ENCODE results near the gene PHEX.

Gene PHEX

GRCh38 chrX:22040184-22040583 is 8.1 kb downstream of the PHEX start:
- no peak for DNase-seq (ENCODE audit: low read depth in 2 of 2)

- no peak for DNase-seq (ENCODE audit: low read depth in 2 of 2)
Measured at GRCh38 chrX:22041907-22042530, 9.9 kb downstream of the PHEX start.

GRCh38 chrX:22043872-22044271 is 11.7 kb downstream of the PHEX start:
- no peak for DNase-seq (ENCODE audit: low read depth in 2 of 2)

GRCh38 chrX:22047468-22047867 is 15.3 kb downstream of the PHEX start:
- DNase-seq (ENCODE audit: low read depth in 2 of 2) = no peak

- DNase-seq (ENCODE audit: low read depth in 2 of 2) = no peak
Measured at GRCh38 chrX:22053481-22053880, 21.4 kb downstream of the PHEX start.

- no peak for DNase-seq (ENCODE audit: low read depth in 2 of 2)
Measured at GRCh38 chrX:22056235-22056634, 24.1 kb downstream of the PHEX start.

GRCh38 chrX:22057667-22058066 is 25.5 kb downstream of the PHEX start:
- DNase-seq (ENCODE audit: low read depth in 2 of 2) = no peak

- no peak for DNase-seq (ENCODE audit: low read depth in 2 of 2)
Measured at GRCh38 chrX:22059775-22060174, 27.6 kb downstream of the PHEX start.

GRCh38 chrX:22060415-22061280 is 28.5 kb downstream of the PHEX start:
- no peak for DNase-seq (ENCODE audit: low read depth in 2 of 2)

- DNase-seq (ENCODE audit: low read depth in 2 of 2) = peak in 1 of 2 donors; percentile 11
Measured at GRCh38 chrX:22063284-22063683, 31.2 kb downstream of the PHEX start.

- no peak for DNase-seq (ENCODE audit: low read depth in 2 of 2)
Measured at GRCh38 chrX:22069586-22069985, 37.5 kb downstream of the PHEX start.

GRCh38 chrX:22073928-22074327 is 41.8 kb downstream of the PHEX start:
- no peak for DNase-seq (ENCODE audit: low read depth in 2 of 2)

GRCh38 chrX:22078117-22078516 is 46.0 kb downstream of the PHEX start:
- DNase-seq (ENCODE audit: low read depth in 2 of 2) = no peak

- DNase-seq (ENCODE audit: low read depth in 2 of 2) = no peak
Measured at GRCh38 chrX:22081475-22082092, 49.5 kb downstream of the PHEX start.

GRCh38 chrX:22086003-22086402 is 53.9 kb downstream of the PHEX start:
- DNase-seq (ENCODE audit: low read depth in 2 of 2) = no peak

GRCh38 chrX:22087011-22087557 is 55.0 kb downstream of the PHEX start:
- DNase-seq (ENCODE audit: low read depth in 2 of 2) = no peak

- no peak for DNase-seq (ENCODE audit: low read depth in 2 of 2)
Measured at GRCh38 chrX:22088326-22088725, 56.2 kb downstream of the PHEX start.

- DNase-seq (ENCODE audit: low read depth in 2 of 2) = no peak
Measured at GRCh38 chrX:22090181-22090580, 58.1 kb downstream of the PHEX start.

GRCh38 chrX:22093550-22093949 is 61.4 kb downstream of the PHEX start:
- no peak for DNase-seq (ENCODE audit: low read depth in 2 of 2)

- DNase-seq (ENCODE audit: low read depth in 2 of 2) = no peak
Measured at GRCh38 chrX:22095286-22095685, 63.2 kb downstream of the PHEX start.

- DNase-seq (ENCODE audit: low read depth in 2 of 2) = no peak
Measured at GRCh38 chrX:22095856-22096255, 63.7 kb downstream of the PHEX start.

- no peak for DNase-seq (ENCODE audit: low read depth in 2 of 2)
Measured at GRCh38 chrX:22097012-22097694, 65.0 kb downstream of the PHEX start.

All from stimulated activated CD8-positive, alpha-beta memory T cell treated with anti-CD3 and anti-CD28 coated beads, Interleukin-15, amount 100 ng/mL, for 4 hours (primary cell).